A549 (cell line): Measurements from ENCODE around the gene RNF166. TPM values are rescaled to one million over a fixed set of nuclear protein-coding genes. Genes with fewer than 3 reads are reported as not detected.

Experiments used
- ATAC-seq, 2 experiments: fragments of 200-7000 bp in 1 of 2; fragments of >200 bp in 1 of 2; cut with Nextera tagmentation in 1 of 2; cut with Tn5 transposase in 1 of 2; 3 replicates each; pipeline versions ENCODE4 v1.8.0 to v1.9.1; 2018 to 2020; ENCODE audit warnings: mild to moderate bottlenecking in 1 of 2, moderate library complexity in 1 of 2
- CTCF ChIA-PET: fragments of 300-600 bp; sonication (Branson Sonifier 250); formaldehyde crosslinking; extraction: SDS; loops from one replicate; lab custom pipeline; 2021; ENCODE audit warnings: antibody characterized with exemption, inconsistent platforms; lab: Yijun Ruan, JAX
- POLR2A ChIA-PET: fragments of 350-600 bp; formaldehyde crosslinking; extraction: SDS; loops from one replicate; lab custom pipeline; 2021; ENCODE audit warnings: antibody characterized with exemption, inconsistent platforms; lab: Yijun Ruan, JAX
- DNase-seq, 2 experiments: peaks; one replicate each; pipeline versions ENCODE4 v3.0.0 to v3.0.0-alpha.2; 2011 to 2016; ENCODE audit warnings: low read depth in 1 of 2, low spot score in 1 of 2
- FAIRE-seq: peaks from 2 replicates; lab custom pipeline; 2011; peaks lifted over from hg19 to GRCh38; lab: Jason Lieb, UNC
- H3K27ac ChIP-seq, 2 experiments: fragments of >200 bp; sonication (Bioruptor Twin); formaldehyde crosslinking; 3 replicates each; pipeline ENCODE4 v1.5.1; 2016 to 2017
- H3K4me1 ChIP-seq: fragments of >200 bp; sonication (Bioruptor Twin); formaldehyde crosslinking; 3 replicates; pipeline ENCODE4 v1.6.1; 2016
- H3K4me2 ChIP-seq: fragments of >200 bp; sonication (Bioruptor Twin); formaldehyde crosslinking; 3 replicates; pipeline ENCODE4 v1.6.1; 2016
- H3K4me3 ChIP-seq: fragments of >200 bp; sonication (Bioruptor Twin); formaldehyde crosslinking; 3 replicates; pipeline ENCODE4 v1.5.1; 2016
- H3K9me3 ChIP-seq: fragments of >200 bp; sonication (Bioruptor Twin); formaldehyde crosslinking; 3 replicates; pipeline ENCODE4 v1.6.1; 2016
- CBX8 ChIP-seq: fragments of 200-600 bp; sonication (generic); IDR thresholded peaks from 2 replicates; pipeline ENCODE4 v1.6.1; 2016
- CHD2 ChIP-seq: fragments of 150-350 bp; IDR thresholded peaks from 2 replicates; pipeline ENCODE4 v1.6.1; 2014; ENCODE audit warnings: low read length; ENCODE audit not compliant: partially characterized antibody
- CHD4 ChIP-seq: fragments of 200-600 bp; sonication (generic); IDR thresholded peaks from 2 replicates; pipeline ENCODE4 v1.6.1; 2016; ENCODE audit warnings: antibody characterized with exemption, mild to moderate bottlenecking, borderline replicate concordance
- E2F6 ChIP-seq: IDR thresholded peaks from 2 replicates; pipeline ENCODE4 v1.6.1; 2012; ENCODE audit warnings: low read depth, borderline replicate concordance
- ELK1 ChIP-seq: fragments of 150-350 bp; IDR thresholded peaks from 2 replicates; pipeline ENCODE4 v1.6.1; 2014; ENCODE audit warnings: low read depth, mild to moderate bottlenecking, low read length
- GATA3 ChIP-seq: IDR thresholded peaks from 2 replicates; pipeline ENCODE4 v1.6.1; 2012; ENCODE audit warnings: borderline replicate concordance
- HOXB13 ChIP-seq: fragments of 250-450 bp; sonication (Bioruptor Pico); IDR thresholded peaks from 2 replicates; pipeline ENCODE4 v1.5.0; 2020; ENCODE audit warnings: low read depth, mild to moderate bottlenecking, moderate library complexity
- KDM1A ChIP-seq: fragments of 200-600 bp; sonication (generic); IDR thresholded peaks from 2 replicates; pipeline ENCODE4 v1.6.1; 2016; ENCODE audit warnings: low read depth, mild to moderate bottlenecking
- MYC ChIP-seq: IDR thresholded peaks from 2 replicates; pipeline ENCODE4 v1.6.1; 2012; ENCODE audit warnings: mild to moderate bottlenecking, inconsistent platforms, low read length, improper control_type of control experiment, borderline replicate concordance
- NFE2L2 ChIP-seq: fragments of 150-350 bp; conservative IDR thresholded peaks from 2 replicates; pipeline ENCODE4 v1.6.1; 2014; ENCODE audit warnings: low read length
- NPAS2 ChIP-seq: fragments of 250-450 bp; sonication (Bioruptor Pico); IDR thresholded peaks from 2 replicates; pipeline ENCODE4 v1.8.0; 2022; ENCODE audit warnings: mild to moderate bottlenecking, moderate library complexity, borderline replicate concordance
- PBX3 ChIP-seq: IDR thresholded peaks from 2 replicates; pipeline ENCODE4 v1.6.1; 2012
- POLR2AphosphoS2 ChIP-seq: conservative IDR thresholded peaks from 2 replicates; pipeline ENCODE4 v1.6.1; 2012; ENCODE audit warnings: low read length, improper control_type of control experiment, inconsistent platforms
- RAD21 ChIP-seq, 2 experiments: fragments of >200 bp in 1 of 2; sonication (Bioruptor Twin) in 1 of 2; formaldehyde crosslinking in 1 of 2; IDR thresholded peaks in 1 of 2; conservative IDR thresholded peaks in 1 of 2; 2 replicates in 1 of 2; 3 replicates in 1 of 2; pipeline ENCODE4 v1.6.1; 2012 to 2018; ENCODE audit warnings: inconsistent platforms in 1 of 2
- RARB ChIP-seq: fragments of 250-450 bp; sonication (Bioruptor Pico); IDR thresholded peaks from 2 replicates; pipeline ENCODE4 v1.8.0; 2021; ENCODE audit warnings: mild to moderate bottlenecking, moderate library complexity
- RCOR1 ChIP-seq: fragments of 150-350 bp; IDR thresholded peaks from 2 replicates; pipeline ENCODE4 v1.6.1; 2014; ENCODE audit warnings: antibody characterized with exemption, low read length, low read depth
- RFX5 ChIP-seq: fragments of 450-650 bp; IDR thresholded peaks from 2 replicates; pipeline ENCODE4 v1.7.1; 2014; ENCODE audit warnings: antibody characterized with exemption, mild to moderate bottlenecking, moderate library complexity
- SMC3 ChIP-seq: fragments of >200 bp; sonication (Bioruptor Twin); formaldehyde crosslinking; IDR thresholded peaks from 3 replicates; pipeline ENCODE4 v1.6.1; 2018; ENCODE audit warnings: inconsistent platforms
- SREBF2 ChIP-seq: fragments of 450-650 bp; IDR thresholded peaks from 2 replicates; pipeline ENCODE4 v1.6.1; 2014; ENCODE audit warnings: mild to moderate bottlenecking, moderate library complexity
- USF2 ChIP-seq: fragments of 450-650 bp; IDR thresholded peaks from 2 replicates; pipeline ENCODE4 v1.6.1; 2014; ENCODE audit warnings: antibody characterized with exemption
- ZSCAN20 ChIP-seq: fragments of 250-450 bp; sonication (Bioruptor Pico); IDR thresholded peaks from 2 replicates; pipeline ENCODE4 v1.8.0; 2022; ENCODE audit warnings: mild to moderate bottlenecking, moderate library complexity
- WGBS: methylation state at CpG from one replicate; pipeline ENCODE4 v1.1.6; 2017; ENCODE audit errors: missing lambda C conversion rate; 5-methylcytosine and 5-hydroxymethylcytosine counted together
- polyA plus RNA-seq, 4 experiments: library from polyadenylated mRNA; depleted of rRNA in 3 of 4; stranded (reverse); fragments of >200 nt; fragmentation: RNase III in 1 of 4; extraction: RNeasy Plus Mini Kit Qiagen cat#74134 plus additional on column Dnase treatment in 1 of 4; gene quantifications; 2 replicates in 3 of 4; 3 replicates in 1 of 4; pipeline ENCODE4 v1.2.3, GENCODE V29; 2011 to 2017

Gene RNF166
- polyA plus RNA-seq, 2 of the 4 experiments (the other 2 are of a cell fraction), result 9.4 to 11.6 TPM

DNA sequence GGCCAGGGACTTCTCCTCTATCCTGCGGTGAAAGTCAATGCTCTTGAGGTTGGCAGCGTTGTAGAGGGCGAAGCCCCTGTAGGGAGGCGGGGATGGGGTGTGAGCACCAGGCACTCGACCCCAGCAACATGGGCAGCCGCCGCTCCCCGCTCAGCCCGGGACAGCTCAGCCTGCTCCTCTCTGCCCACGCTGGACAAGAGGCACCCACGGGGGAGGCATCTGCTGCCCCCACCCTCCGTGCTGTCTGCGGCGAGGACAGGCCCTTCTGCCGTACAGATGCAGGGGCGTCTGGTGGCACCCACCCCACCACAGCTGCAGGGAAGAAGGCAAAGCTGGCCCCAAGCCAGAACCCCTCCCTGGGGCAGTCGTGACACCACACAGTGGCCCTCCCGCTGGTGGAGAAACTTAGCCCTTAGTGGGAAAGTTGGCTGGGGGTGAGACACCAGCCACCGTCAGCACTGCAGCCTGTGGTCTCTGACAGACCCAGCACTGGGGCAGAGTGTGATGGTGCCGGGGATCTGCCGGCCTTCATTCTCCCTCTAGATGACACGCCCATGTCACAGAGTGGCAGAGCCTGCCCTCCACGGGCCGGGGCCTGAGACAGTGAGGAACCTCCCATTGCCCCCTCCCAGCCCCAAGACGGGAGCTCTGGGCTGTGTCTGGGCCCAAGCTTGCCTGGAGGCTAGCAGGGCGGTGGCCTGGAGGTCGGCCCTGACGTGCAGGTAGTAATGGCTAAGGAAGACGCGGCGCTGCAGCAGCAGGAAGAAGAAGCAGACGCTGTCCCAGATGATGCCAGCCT is 19.6 kb upstream of the RNF166 start (continued):
- TF ChIP-seq CHD4, result no peak
- no peak for TF ChIP-seq ELK1
- TF ChIP-seq ZSCAN20 (CRISPR knock-in tag), result no peak
- TF ChIP-seq PBX3, result no peak
- TF ChIP-seq RAD21 (conservative IDR thresholded peaks at IDR 0.05 in 1 of 2, IDR thresholded peaks at IDR 0.05 in 1 of 2), result no peak
- TF ChIP-seq RARB (CRISPR knock-in tag), result no peak
- no peak for TF ChIP-seq CBX8
- TF ChIP-seq GATA3, result no peak

DNA sequence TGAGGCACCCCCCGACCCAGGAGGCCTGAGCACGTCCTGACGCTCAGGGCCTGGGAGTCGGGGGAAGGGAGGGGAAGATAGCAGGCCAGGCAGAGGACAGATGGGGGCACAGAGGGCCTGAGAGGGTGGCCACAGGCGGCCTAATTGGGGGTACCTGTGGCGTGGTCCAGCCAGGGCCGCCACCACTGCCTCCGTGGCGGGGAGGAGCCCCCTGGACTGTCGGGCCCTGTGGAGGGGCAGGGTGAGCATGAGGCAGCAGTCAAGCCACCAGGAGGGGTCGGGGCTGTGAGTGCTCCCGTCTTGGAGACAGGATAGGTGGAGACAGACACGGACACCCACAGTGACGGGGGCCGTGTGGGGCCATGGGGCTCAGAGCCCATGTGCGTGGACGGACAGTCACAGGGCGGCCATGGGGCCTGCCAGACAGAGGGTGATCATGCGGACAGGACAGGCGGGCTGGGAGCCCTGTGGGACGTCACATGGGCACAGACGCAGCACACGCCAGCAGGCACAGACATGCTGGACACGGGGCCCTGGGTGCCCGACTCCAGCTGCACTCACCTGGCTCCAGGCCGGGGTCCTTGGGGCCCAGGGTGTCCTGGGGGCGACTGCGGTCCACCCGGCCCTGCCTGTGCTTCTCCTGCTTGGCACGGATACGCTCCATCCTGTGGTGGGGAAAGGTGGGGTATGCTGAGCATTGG is 18.8 kb upstream of the RNF166 start:
- CTCF ChIA-PET, result interaction anchor here (1.1 to 9.1 kb wide), 2 partner anchors 11 to 18 kb away, joined by 4 to 105 read pairs; no protein-coding TSS in a partner anchor
- Histone ChIP-seq H3K4me3 (no peak overlapping the region), H3K4me2 (no peak overlapping the region), H3K9me3 (no peaks in the 10 kb centered on the region), H3K27ac (no peak overlapping the region; a peak in 1 of 6 replicates)
- DNase-seq, result no peak
- POLR2A ChIA-PET, result no interaction called here
- TF ChIP-seq SMC3 (no peak), KDM1A (no peak), RAD21 (conservative IDR thresholded peaks at IDR 0.05 in 1 of 2, IDR thresholded peaks at IDR 0.05 in 1 of 2) (no peak), NFE2L2 (no peak), USF2 (no peak), MYC (no peak), HOXB13 (CRISPR knock-in tag) (no peak), E2F6 (no peak), SREBF2 (no peak), CBX8 (no peak), RFX5 (no peak), POLR2AphosphoS2 (no peak), NPAS2 (no peak), RCOR1 (no peak), CHD2 (no peak), PBX3 (no peak)
- TF ChIP-seq, all 56 proteins: peak for 0
- ATAC-seq (peak; percentile 4 to 9; a peak in 2 of 6 replicates), FAIRE-seq (no peak)
- WGBS, result 84% methylated on average over 19 of the region's 31 CpGs
- H3K4me1 ChIP-seq, result no peaks in the 10 kb centered on the region
